ENCODE data around the gene AGAP1.
"Not testable (repeated sequence)": the region's sequence is repeated elsewhere in the genome, so short reads cannot be mapped to it uniquely, and the experiment has no call there.

The AGAP1 gene

DNA sequence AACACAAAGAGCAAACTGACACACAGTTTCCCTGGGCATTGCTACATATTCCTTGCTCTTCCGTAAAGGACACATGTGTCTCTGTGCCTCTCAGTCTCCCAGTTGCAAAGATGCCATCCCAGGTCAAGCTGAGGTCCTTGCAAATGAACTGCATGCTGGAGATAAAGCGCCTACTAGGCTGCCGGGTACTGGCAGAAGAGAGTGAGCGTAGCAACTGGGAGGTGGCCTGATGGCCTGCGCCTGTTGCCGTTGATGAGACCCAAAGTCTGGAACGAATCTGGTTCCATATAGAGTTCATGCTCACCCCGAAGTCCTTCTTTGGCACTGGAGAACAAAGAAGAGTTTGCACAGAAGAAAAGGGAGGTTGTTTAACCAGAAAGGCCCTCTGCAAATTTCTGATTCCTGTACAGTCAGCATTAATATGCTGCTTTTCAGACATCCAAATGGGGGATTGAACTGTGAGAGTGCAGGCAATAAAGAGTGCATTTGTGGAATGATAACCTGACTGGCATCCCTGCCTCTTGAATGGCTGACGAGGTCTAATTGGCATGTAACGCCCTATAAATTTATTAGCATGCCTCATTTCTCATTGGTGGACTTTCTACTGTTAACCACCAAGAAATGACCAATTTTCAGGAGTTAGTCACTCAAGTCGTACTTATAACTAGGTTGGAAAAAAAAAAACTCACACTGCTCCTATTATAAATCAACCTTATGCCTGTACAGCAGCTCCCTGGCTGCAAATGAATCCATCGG is 595.6 kb downstream of the AGAP1 start:
- H3K27ac ChIP-seq (ENCODE audit: poor library complexity, severe bottlenecking), result no peak overlapping the region
- ATAC-seq (ENCODE audit: low read depth), result no peak
- H3K27me3 ChIP-seq (ENCODE audit: insufficient read depth, poor library complexity, severe bottlenecking), result no peaks in the 10 kb centered on the region
- H3K4me1 ChIP-seq (ENCODE audit: insufficient read depth, poor library complexity, severe bottlenecking), result no peaks in the 10 kb centered on the region
- DNase-seq (ENCODE audit: low spot score), result no peak
- H3K4me3 ChIP-seq (ENCODE audit: severe bottlenecking), result no peak overlapping the region
- H3K9me3 ChIP-seq (ENCODE audit: severe bottlenecking), result no peaks in the 10 kb centered on the region
- TF ChIP-seq CTCF (IDR thresholded peaks at IDR 0.05; ENCODE audit: poor library complexity, severe bottlenecking), result no peak
- no peaks in the 10 kb centered on the region for H3K36me3 ChIP-seq (ENCODE audit: low read depth)

DNA sequence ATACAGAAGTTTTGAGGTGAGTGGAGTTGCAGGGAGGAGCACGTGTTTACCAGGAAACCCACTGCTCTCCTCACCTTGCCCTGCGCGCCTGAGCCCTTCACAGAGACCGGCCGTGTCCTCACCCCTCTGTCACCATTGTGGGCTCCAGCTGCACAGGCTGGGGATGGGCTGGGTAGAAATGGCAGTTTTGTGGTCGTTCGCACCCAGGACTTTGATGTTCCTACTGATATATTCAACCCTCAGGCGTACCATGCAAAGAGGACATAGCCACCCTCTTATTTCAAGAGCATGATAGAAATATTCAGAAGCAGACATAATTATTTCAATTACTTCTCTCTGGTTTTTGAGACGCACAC is 596.2 kb downstream of the AGAP1 start:
- no peaks in the 10 kb centered on the region for H3K36me3 ChIP-seq (ENCODE audit: low read depth)
- TF ChIP-seq CTCF (IDR thresholded peaks at IDR 0.05; ENCODE audit: poor library complexity, severe bottlenecking), result no peak
- H3K4me3 ChIP-seq (ENCODE audit: severe bottlenecking), result no peak overlapping the region
- H3K4me1 ChIP-seq (ENCODE audit: insufficient read depth, poor library complexity, severe bottlenecking), result no peaks in the 10 kb centered on the region
- no peak for DNase-seq (ENCODE audit: low spot score)
- no peak for ATAC-seq (ENCODE audit: low read depth)
- no peaks in the 10 kb centered on the region for H3K27me3 ChIP-seq (ENCODE audit: insufficient read depth, poor library complexity, severe bottlenecking)
- no peaks in the 10 kb centered on the region for H3K9me3 ChIP-seq (ENCODE audit: severe bottlenecking)
- no peak overlapping the region for H3K27ac ChIP-seq (ENCODE audit: poor library complexity, severe bottlenecking)

DNA sequence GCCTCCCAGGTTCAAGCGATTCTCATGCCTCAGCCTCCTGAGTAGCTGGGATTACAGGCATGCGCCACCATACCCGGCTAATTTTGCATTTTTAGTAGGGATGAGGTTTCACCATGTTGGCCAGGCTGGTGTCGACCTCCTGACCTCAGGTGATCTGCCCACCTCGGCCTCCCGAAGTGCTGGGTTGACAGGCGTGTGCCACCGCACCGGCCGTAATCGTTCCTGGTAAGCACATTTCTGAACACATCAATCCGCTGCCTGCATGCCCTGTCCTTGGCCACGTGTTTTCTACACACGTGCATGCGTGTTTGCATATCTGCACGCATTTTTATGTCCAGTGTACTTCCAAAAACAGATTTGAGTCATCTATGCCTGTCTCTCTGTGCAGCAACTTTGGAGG is 597.0 kb downstream of the AGAP1 start:
- not testable (repeated sequence) for ATAC-seq (ENCODE audit: low read depth)

DNA sequence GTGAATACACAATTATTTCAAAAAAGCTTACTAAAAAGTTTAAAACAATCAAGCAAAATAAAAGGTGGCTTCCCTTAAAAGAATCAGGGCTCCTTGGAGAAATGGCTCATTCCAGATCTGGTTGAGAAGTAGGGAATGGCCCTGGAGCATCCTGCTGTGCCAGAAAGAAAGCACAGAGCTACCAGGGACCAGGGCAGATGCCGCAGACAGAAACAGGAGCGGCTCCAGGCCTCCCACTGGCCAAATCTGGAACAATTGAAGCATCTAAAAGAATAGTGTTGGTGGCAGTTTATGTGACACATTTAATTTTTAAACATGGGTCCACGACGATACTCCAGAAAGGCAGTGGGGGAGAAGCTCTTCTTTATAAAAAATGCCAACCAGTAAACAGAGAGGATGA is 598.9 kb downstream of the AGAP1 start:
- H3K27ac ChIP-seq (ENCODE audit: poor library complexity, severe bottlenecking), result no peak overlapping the region
- no peaks in the 10 kb centered on the region for H3K9me3 ChIP-seq (ENCODE audit: severe bottlenecking)
- no peak for TF ChIP-seq CTCF (IDR thresholded peaks at IDR 0.05; ENCODE audit: poor library complexity, severe bottlenecking)
- ATAC-seq (ENCODE audit: low read depth), result no peak
- H3K27me3 ChIP-seq (ENCODE audit: insufficient read depth, poor library complexity, severe bottlenecking), result no peaks in the 10 kb centered on the region
- H3K36me3 ChIP-seq (ENCODE audit: low read depth), result no peaks in the 10 kb centered on the region
- no peak for DNase-seq (ENCODE audit: low spot score)
- no peak overlapping the region for H3K4me3 ChIP-seq (ENCODE audit: severe bottlenecking)
- H3K4me1 ChIP-seq (ENCODE audit: insufficient read depth, poor library complexity, severe bottlenecking), result no peaks in the 10 kb centered on the region

More for the DNA sequence above, 597.0 kb downstream of the AGAP1 start:
- not testable (repeated sequence) for H3K4me1 ChIP-seq (ENCODE audit: insufficient read depth, poor library complexity, severe bottlenecking); H3K27me3 ChIP-seq (ENCODE audit: insufficient read depth, poor library complexity, severe bottlenecking); DNase-seq (ENCODE audit: low spot score); H3K9me3 ChIP-seq (ENCODE audit: severe bottlenecking); H3K36me3 ChIP-seq (ENCODE audit: low read depth); H3K4me3 ChIP-seq (ENCODE audit: severe bottlenecking); H3K27ac ChIP-seq (ENCODE audit: poor library complexity, severe bottlenecking)

DNA sequence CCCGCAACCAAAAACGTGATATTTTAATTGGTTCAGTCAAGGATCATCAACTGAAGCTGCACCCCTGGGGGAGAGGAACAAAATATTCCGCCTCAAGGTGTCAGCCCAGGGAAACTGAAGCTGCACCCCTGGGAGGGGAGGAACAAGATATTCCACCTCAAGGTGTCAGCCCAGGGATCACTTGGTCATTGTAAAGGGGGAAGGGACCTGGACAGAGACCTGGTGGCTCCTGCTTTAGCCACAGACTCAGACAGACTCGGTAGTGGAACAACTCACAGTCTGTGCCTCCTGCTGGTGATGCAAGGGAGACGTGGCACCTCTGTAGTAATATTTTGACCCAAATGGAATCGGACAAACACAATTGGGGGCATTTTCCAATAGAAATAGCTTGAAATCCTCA is 599.3 kb downstream of the AGAP1 start:
- no peak overlapping the region for H3K27ac ChIP-seq (ENCODE audit: poor library complexity, severe bottlenecking)
- H3K27me3 ChIP-seq (ENCODE audit: insufficient read depth, poor library complexity, severe bottlenecking), result no peaks in the 10 kb centered on the region
- H3K36me3 ChIP-seq (ENCODE audit: low read depth), result no peaks in the 10 kb centered on the region
- no peak overlapping the region for H3K4me3 ChIP-seq (ENCODE audit: severe bottlenecking)
- DNase-seq (ENCODE audit: low spot score) (no peak), ATAC-seq (ENCODE audit: low read depth) (no peak)
- H3K4me1 ChIP-seq (ENCODE audit: insufficient read depth, poor library complexity, severe bottlenecking), result no peaks in the 10 kb centered on the region
- no peaks in the 10 kb centered on the region for H3K9me3 ChIP-seq (ENCODE audit: severe bottlenecking)
- no peak for TF ChIP-seq CTCF (IDR thresholded peaks at IDR 0.05; ENCODE audit: poor library complexity, severe bottlenecking)

All from RWPE2 (cell line).